OCI-M2 (cell line): ENCODE data around the gene STXBP2.
"Not testable (repeated sequence)": the region's sequence is repeated elsewhere in the genome, so short reads cannot be mapped to it uniquely, and the experiment has no call there.

ENCODE experiments used
- DNase-seq: peaks from one replicate; lab custom pipeline; 2025; ENCODE audit not compliant: unreplicated experiment; lab: John Stamatoyannopoulos, UW

STXBP2 gene

DNA sequence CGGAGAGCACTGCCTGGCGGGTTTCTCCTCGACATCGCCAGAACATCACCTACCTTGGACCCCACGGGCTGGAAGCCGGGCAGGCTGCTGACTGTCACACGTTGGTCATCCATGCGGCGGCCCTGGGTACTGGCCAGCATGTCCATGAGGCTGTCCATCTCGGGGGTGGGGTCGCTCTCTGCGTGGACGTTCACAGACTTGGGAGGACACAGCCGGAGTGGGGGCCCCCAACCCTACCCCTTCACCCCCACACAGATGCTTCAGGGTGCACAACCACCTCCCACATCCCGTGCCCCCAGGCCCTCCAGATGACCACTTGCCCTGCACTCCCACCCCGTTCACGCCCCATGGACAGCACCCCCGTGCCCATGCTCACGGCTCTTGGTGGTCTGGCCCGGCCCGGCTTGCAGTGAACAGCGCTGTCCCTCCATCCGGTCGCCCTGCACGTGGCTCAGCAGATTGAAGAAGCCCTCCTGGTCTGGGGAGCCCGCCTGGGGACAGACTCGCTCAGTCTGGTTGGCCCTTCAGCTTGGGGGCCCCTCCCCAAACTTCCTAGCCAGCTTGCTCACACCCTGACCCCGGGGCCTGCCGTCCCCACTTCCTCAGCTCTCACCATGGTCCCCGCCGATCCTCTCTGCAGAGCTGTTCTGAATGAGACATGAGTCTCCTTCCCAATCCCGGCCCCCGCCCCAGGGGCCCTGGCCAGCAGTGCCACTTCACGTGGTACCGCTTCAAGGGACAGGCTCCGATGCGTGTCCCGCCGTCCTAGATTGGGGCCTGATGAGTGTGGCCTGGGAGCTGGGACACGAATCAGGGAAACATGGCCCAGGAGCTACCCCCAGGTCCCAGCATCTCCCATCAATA is 4.3 kb upstream of the STXBP2 start:
- no peak for DNase-seq

GRCh38 chr19:7633698-7634097 is 3.2 kb upstream of the STXBP2 start, which contains the start of gene PCP2:
TSS of gene PCP2 (minus strand) at chr19:7633719. CDS start at chr19:7633457, 262 bp downstream.
- no peak for DNase-seq

DNA sequence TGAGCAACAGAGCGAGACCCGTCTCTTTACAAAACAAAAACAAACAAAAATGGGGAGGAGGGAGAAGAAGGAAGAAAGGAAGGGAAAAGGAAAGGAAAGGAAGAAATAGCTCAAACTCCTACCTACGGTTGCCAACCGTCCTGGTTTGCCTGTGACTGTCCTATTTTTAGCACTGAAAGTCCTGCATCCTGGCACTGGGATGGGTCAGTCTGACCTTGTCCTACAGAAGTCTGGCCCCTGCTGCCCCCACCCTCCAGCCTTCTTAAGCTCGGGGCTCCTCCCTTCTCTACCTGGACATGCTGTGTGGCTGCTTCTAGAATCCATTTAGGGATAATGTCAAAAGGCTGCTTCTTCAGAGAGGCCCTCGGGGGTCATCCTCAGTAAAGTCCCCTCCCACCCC is 1.2 kb upstream of the STXBP2 start:
- DNase-seq: no peak

GRCh38 chr19:7636317-7636690 is 606 bp upstream of the STXBP2 start:
- DNase-seq: no peak

DNA sequence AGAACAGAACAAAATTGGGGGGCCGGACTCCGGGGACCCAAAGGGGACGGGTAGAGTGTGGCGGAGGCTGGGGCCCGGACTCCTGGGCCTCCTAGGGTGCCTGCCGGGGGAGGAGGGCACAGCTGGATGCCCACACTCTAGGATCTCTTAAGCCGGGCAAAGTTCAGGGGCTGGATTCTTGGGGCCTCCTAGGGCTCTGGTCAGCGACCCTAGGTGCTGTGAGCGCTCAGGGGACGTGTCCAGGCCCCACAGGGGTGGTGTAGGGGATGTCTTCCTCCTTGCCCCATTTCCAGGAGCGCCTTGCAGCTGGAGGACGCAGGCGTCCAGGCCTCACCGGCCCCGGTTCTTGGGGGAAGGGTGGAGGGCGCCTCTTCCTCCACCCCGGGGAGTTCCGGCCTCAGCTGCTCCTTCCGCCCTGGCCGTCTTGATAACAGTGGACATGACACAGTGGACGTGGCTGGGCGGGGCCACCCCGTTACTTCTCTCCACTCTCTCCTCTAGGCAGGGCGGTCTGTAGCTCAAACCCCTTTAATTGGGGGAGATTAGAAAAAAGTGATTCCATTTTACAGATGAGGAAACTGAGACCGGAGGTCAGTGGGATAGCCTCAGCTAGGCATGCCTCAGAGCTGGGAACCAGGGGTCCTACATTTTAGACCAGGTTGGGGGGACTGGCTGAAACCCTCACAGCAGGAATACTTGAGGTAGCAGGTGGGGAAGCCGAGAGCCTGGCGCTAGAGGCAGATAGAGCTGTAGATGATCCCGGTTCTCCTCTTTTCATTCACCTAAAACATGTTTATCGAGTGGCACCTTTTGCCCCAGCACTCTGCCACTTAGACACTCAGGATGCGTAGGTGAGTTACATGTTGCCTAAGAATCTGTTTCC is 705 bp downstream of the STXBP2 start:
- DNase-seq: no peak

GRCh38 chr19:7638802-7639465 is 2.0 kb downstream of the STXBP2 start:
- no peak for DNase-seq

GRCh38 chr19:7639863-7640348 is 3.0 kb downstream of the STXBP2 start:
- no peak for DNase-seq

- DNase-seq: no peak
Observed at GRCh38 chr19:7640803-7641202, 3.9 kb downstream of the STXBP2 start.

DNA sequence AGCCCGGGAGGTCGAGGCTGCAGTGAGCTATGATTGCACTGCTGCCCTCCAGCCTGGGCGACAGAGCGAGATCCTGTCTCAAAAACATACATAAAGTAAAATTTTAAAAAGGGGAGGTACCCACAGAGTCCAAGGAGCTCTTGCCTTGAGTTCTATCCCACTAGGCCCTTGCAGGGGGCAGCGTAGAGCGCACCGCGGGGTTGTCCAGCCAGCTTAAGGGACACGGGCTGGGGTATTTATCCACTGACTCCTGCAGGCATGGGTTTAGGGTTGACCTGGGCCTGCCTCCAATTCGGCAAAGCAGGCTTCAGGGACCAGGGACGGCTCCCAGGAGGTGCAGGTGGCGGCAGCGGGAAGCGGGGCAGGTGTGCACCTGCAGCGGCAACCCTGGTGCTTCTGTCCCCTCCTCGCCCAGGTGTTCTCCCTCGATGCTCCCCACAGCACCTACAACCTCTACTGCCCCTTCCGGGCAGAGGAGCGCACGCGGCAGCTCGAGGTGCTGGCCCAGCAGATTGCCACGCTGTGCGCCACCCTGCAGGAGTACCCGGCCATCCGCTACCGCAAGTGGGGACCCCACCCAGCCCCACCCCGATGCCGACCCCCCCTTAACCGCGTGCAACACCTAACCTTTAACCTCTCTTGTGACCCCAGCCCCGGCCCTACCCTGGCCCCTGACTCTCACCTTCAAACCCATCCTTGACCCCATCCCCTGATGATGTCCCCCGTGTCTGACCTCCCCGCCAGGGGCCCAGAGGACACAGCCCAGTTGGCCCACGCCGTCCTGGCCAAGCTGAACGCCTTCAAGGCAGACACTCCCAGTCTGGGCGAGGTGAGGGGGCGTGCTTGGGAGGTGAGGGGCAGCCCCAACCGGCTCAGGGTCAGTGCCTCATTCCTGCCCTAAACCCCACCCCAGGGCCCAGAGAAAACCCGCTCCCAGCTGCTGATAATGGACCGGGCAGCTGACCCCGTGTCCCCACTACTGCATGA is 4.7 kb downstream of the STXBP2 start:
- no peak for DNase-seq

GRCh38 chr19:7642295-7643030 is 5.6 kb downstream of the STXBP2 start:
- DNase-seq: no peak

DNA sequence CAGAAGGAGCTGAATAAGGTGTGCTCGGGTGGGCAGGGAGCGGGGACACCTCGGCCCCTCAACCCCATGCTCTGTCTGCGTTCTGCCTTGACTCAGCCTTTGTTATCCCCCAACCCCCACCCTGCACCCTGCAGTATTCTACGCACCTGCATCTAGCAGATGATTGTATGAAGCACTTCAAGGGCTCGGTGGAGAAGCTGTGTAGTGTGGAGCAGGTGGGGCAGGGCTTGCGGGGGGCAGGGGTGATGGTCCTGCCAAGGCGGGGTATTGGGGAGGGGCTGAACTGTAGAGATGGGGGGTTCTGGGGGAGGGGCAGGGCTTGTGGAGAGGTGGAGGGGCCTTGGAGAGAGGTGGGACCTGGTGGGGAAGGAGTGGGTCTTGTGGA is 6.1 kb downstream of the STXBP2 start:
- DNase-seq: no peak

DNA sequence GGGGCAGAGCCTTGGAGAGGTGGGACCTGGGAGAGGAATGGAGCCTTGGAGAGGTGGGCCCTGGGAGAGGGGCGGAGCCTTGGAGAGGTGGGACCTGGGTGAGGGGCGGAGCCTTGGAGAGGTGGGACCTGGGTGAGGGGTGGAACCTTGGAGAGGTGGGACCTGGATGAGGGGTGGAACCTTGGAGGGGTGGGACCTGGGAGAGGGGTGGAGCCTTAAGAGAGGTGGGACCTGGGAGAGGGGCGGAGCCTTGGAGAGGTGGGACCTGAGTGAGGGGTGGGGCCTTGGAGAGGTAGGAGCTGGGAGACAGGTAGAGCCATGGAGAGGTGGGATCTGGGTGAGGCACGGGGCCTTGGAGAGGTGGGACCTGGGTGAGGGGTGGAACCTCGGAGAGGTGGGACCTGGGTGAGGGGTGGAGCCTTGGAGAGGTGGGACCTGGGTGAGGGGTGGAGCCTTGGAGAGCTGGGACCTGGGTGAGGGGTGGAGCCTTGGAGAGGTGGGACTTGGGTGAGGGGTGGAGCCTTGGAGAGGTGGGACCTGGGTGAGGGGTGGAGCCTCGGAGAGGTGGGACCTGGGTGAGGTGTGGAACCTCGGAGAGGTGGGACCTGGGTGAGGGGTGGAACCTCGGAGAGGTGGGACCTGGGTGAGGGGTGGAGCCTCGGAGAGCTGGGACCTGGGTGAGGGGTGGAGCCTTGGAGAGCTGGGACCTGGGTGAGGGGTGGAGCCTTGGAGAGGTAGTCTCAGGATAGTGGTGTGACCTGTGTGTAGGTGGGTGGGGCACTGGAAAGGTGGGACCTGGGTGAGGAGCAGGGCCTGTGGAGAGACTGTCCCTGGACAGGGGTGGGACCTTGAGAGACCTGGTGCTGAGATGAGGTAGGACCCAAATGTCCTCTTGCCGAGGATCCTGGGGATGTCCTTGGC is 7.0 kb downstream of the STXBP2 start:
- not testable (repeated sequence) for DNase-seq

- no peak for DNase-seq
Observed at GRCh38 chr19:7644550-7644877, 7.6 kb downstream of the STXBP2 start.

GRCh38 chr19:7645163-7645562 is 8.3 kb downstream of the STXBP2 start:
- no peak for DNase-seq

GRCh38 chr19:7645656-7646425 is 8.9 kb downstream of the STXBP2 start:
- DNase-seq: no peak

GRCh38 chr19:7646426-7646700 is 9.5 kb downstream of the STXBP2 start:
- DNase-seq: no peak

DNA sequence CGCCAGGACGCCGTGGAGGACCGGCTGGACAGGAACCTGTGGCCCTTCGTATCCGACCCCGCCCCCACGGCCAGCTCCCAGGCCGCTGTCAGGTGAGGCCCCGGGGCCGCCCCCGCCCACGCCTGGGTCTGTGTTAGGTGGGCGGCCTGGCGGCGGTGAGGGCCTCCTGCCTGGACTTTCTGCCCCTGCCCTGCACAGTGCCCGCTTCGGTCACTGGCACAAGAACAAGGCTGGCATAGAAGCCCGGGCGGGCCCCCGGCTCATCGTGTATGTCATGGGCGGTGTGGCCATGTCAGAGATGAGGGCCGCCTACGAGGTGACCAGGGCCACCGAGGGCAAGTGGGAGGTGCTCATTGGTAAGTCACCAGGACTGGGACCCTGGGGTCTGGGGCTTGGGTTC is 10.2 kb downstream of the STXBP2 start:
- no peak for DNase-seq
